CD14-positive monocyte (primary cell): ENCODE data around the gene NUDT13. TPM values are rescaled to one million over a fixed set of nuclear protein-coding genes. Genes with fewer than 3 reads are reported as not detected.
A peak's percentile ranks its signal among the peaks of the same experiment; 100 is the strongest.

Source experiments
- DNase-seq, 3 donors: peaks; one replicate each; pipeline ENCODE4 v3.0.0-alpha.2; 2011 to 2022
- H2AFZ ChIP-seq: 2 replicates; pipeline ENCODE4 v1.6.0; 2012; ENCODE audit warnings: mild to moderate bottlenecking, low read depth, low read length, inconsistent platforms; ENCODE audit not compliant: insufficient read depth, poor library complexity, severe bottlenecking
- H3K27ac ChIP-seq, 2 donors: 1 replicate in 1 of 2; 2 replicates in 1 of 2; pipeline ENCODE4 v1.5.1; 2012 to 2013; ENCODE audit warnings: low read length in 2 of 2, control low read depth in 1 of 2, inconsistent platforms in 1 of 2, low read depth in 1 of 2, mild to moderate bottlenecking in 1 of 2
- H3K27me3 ChIP-seq, 2 donors: one replicate each; pipeline versions ENCODE4 v1.6.0 to v1.6.1; 2011 to 2013; ENCODE audit warnings: low read length in 2 of 2; ENCODE audit not compliant: control insufficient read depth in 2 of 2, insufficient read depth in 2 of 2
- H3K36me3 ChIP-seq, 2 donors: replicated peaks in 1 of 2; 1 replicate in 1 of 2; 2 replicates in 1 of 2; pipeline versions ENCODE4 v1.5.1 to v1.6.1; 2012 to 2013; ENCODE audit warnings: low read length in 2 of 2, control low read depth in 1 of 2, inconsistent platforms in 1 of 2, mild to moderate bottlenecking in 1 of 2; ENCODE audit not compliant: insufficient read depth in 2 of 2, control insufficient read depth in 1 of 2
- H3K4me1 ChIP-seq, 2 donors: 1 replicate in 1 of 2; 2 replicates in 1 of 2; pipeline versions ENCODE4 v1.5.1 to v1.6.1; 2012 to 2013; ENCODE audit warnings: low read length in 2 of 2, control low read depth in 1 of 2, inconsistent platforms in 1 of 2, mild to moderate bottlenecking in 1 of 2, moderate library complexity in 1 of 2; ENCODE audit not compliant: insufficient read depth in 2 of 2, control insufficient read depth in 1 of 2
- H3K4me2 ChIP-seq: replicated peaks from 2 replicates; pipeline ENCODE3; 2012; ENCODE audit warnings: low read length, moderate library complexity, mild to moderate bottlenecking; ENCODE audit not compliant: poor library complexity, severe bottlenecking; ENCODE audit errors: extremely low read depth
- H3K4me3 ChIP-seq, 3 experiments: fragments of 200-600 bp in 1 of 3; sonication (generic) in 1 of 3; replicated peaks in 1 of 3; 1 replicate in 2 of 3; 2 replicates in 1 of 3; pipeline ENCODE4 v1.5.1; 2011 to 2013; ENCODE audit warnings: low read length in 3 of 3, mild to moderate bottlenecking in 3 of 3, control low read depth in 2 of 3, low read depth in 2 of 3, inconsistent platforms in 1 of 3, moderate library complexity in 1 of 3
- H3K79me2 ChIP-seq: 2 replicates; pipeline ENCODE4 v1.6.0; 2012; ENCODE audit warnings: mild to moderate bottlenecking, control low read depth, inconsistent platforms, low read length, moderate library complexity; ENCODE audit not compliant: insufficient read depth
- H3K9ac ChIP-seq: 2 replicates; pipeline ENCODE4 v1.6.0; 2017; ENCODE audit warnings: low read length, mild to moderate bottlenecking; ENCODE audit not compliant: insufficient read depth, poor library complexity, severe bottlenecking
- H3K9me3 ChIP-seq, 2 donors: replicated peaks in 1 of 2; 1 replicate in 1 of 2; 2 replicates in 1 of 2; pipeline versions ENCODE4 v1.5.1 to v1.6.1; 2012 to 2013; ENCODE audit warnings: low read length in 2 of 2, control low read depth in 1 of 2; ENCODE audit not compliant: control insufficient read depth in 1 of 2, insufficient read depth in 1 of 2
- H4K20me1 ChIP-seq: 2 replicates; pipeline ENCODE4 v1.6.0; 2012; ENCODE audit warnings: mild to moderate bottlenecking, low read length, control low read depth, moderate library complexity; ENCODE audit not compliant: insufficient read depth
- H3K27ac Mint-ChIP-seq, 7 donors: one replicate each; pipeline ENCODE4 v1.8.0; 2020; ENCODE audit warnings: mild to moderate bottlenecking in 7 of 7, mixed read lengths in 7 of 7, moderate library complexity in 6 of 7, inconsistent platforms in 2 of 7
- H3K27me3 Mint-ChIP-seq, 3 donors: one replicate each; pipeline ENCODE4 v1.8.0; 2021 to 2022; ENCODE audit warnings: low read depth in 3 of 3, mild to moderate bottlenecking in 3 of 3, mixed read lengths in 3 of 3, moderate library complexity in 3 of 3, inconsistent platforms in 1 of 3
- H3K36me3 Mint-ChIP-seq, 2 donors: one replicate each; pipeline ENCODE4 v1.8.0; 2020; ENCODE audit warnings: mixed read lengths in 2 of 2, inconsistent platforms in 1 of 2, mild to moderate bottlenecking in 1 of 2
- H3K4me1 Mint-ChIP-seq: one replicate; pipeline ENCODE4 v1.8.0; 2020; ENCODE audit warnings: mild to moderate bottlenecking, mixed read lengths
- H3K4me3 Mint-ChIP-seq, 2 donors: one replicate each; pipeline ENCODE4 v1.8.0; 2020; ENCODE audit warnings: mild to moderate bottlenecking in 2 of 2, mixed read lengths in 2 of 2, moderate library complexity in 1 of 2
- H3K9me3 Mint-ChIP-seq, 7 donors: one replicate each; pipeline ENCODE4 v1.8.0; 2020 to 2022; ENCODE audit warnings: mixed read lengths in 7 of 7, mild to moderate bottlenecking in 6 of 7, moderate library complexity in 6 of 7, inconsistent platforms in 2 of 7
- WGBS: methylation state at CpG from one replicate; pipeline ENCODE4 v1.1.5; 2013; ENCODE audit warnings: missing lambda C conversion rate; ENCODE audit not compliant: insufficient coverage; 5-methylcytosine and 5-hydroxymethylcytosine counted together
- intact Hi-C, 2 donors: fragments of 100-400 bp; cut with micrococcal nuclease; formaldehyde crosslinking; loops; one replicate each; pipeline versions ENCODE4 v1.15.0 to v1.15.1; 2023
- polyA plus RNA-seq, 3 donors: library from polyadenylated mRNA; depleted of rRNA in 1 of 3; unstranded in 2 of 3; stranded (reverse) in 1 of 3; fragments of 300-500 nt in 2 of 3; fragments of >200 nt in 1 of 3; fragmentation: Illumina TruSeq in 2 of 3; gene quantifications; 1 replicate in 2 of 3; 2 replicates in 1 of 3; pipeline ENCODE4 v1.2.3, GENCODE V29; 2012 to 2021
- TF ChIP-seq, protein P1 (sequence below): fragments of 200-600 bp; IDR thresholded peaks from one replicate; pipeline ENCODE4 v1.8.0; 2022; ENCODE audit warnings: antibody characterized with exemption, mild to moderate bottlenecking

NUDT13 gene
- polyA plus RNA-seq, 3 donors, result 0.69 to 4.5 (median 1.0) TPM

DNA sequence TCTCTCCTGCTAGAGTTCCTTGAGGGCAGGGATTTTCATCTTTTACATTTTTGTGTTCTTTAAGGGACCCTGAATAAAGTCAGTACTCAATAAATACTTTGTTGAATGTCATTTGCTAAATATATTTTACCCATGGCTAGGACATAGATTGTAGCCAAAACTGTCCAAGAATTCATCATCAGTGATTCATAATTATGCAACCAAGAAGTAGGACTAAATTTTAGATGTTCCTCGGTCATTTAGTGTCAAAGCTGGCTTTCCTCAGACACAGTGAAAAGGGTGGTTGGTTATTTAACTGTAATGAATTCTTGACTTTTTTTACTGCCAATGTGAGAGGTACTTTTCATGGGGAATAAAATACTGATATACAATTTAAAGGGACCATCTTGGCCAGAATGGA is 3.3 kb downstream of the NUDT13 start:
- H3K27ac Mint-ChIP-seq, result peak overlapping the region in 1 of 7 donors; percentile 14
- no peaks in the 10 kb centered on the region for H3K79me2 ChIP-seq
- peaks cover 0 to 2% (median 0%) of the 10 kb centered on the region in 3 donors for H3K27me3 Mint-ChIP-seq
- no peak overlapping the region for H3K4me3 Mint-ChIP-seq
- no peaks in the 10 kb centered on the region for H3K27me3 ChIP-seq
- no peak overlapping the region for H3K9ac ChIP-seq
- H3K36me3 ChIP-seq, result peaks cover 2 to 24% of the 10 kb centered on the region in 2 donors
- H3K9me3 Mint-ChIP-seq, result peaks cover 0 to 8% (median 2%) of the 10 kb centered on the region in 7 donors
- H4K20me1 ChIP-seq, result no peaks in the 10 kb centered on the region
- TF ChIP-seq, protein P1, sequence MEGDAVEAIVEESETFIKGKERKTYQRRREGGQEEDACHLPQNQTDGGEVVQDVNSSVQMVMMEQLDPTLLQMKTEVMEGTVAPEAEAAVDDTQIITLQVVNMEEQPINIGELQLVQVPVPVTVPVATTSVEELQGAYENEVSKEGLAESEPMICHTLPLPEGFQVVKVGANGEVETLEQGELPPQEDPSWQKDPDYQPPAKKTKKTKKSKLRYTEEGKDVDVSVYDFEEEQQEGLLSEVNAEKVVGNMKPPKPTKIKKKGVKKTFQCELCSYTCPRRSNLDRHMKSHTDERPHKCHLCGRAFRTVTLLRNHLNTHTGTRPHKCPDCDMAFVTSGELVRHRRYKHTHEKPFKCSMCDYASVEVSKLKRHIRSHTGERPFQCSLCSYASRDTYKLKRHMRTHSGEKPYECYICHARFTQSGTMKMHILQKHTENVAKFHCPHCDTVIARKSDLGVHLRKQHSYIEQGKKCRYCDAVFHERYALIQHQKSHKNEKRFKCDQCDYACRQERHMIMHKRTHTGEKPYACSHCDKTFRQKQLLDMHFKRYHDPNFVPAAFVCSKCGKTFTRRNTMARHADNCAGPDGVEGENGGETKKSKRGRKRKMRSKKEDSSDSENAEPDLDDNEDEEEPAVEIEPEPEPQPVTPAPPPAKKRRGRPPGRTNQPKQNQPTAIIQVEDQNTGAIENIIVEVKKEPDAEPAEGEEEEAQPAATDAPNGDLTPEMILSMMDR, result no peak
- H3K36me3 Mint-ChIP-seq, result peaks cover 7 to 19% of the 10 kb centered on the region in 2 donors
- no peak for DNase-seq
- H3K4me3 ChIP-seq, result no peak overlapping the region
- no peak overlapping the region for H3K27ac ChIP-seq
- intact Hi-C loops, result loop anchor here (5.0 to 10.0 kb wide), 2 partner anchors 49 to 51 kb away; partner anchors contain the start of genes ECD (in 1 of the 2) and FAM149B1 (in 1 of the 2)
- H2AFZ ChIP-seq, result no peak overlapping the region
- WGBS, result no CpG with 5 or more reads among the region's 1 CpG
- H3K4me2 ChIP-seq, result no peak overlapping the region
- H3K9me3 ChIP-seq, result peaks cover 0 to 6% of the 10 kb centered on the region in 2 donors
- peaks cover 5 to 8% of the 10 kb centered on the region in 2 donors for H3K4me1 ChIP-seq
- H3K4me1 Mint-ChIP-seq, result peaks cover 12% of the 10 kb centered on the region

DNA sequence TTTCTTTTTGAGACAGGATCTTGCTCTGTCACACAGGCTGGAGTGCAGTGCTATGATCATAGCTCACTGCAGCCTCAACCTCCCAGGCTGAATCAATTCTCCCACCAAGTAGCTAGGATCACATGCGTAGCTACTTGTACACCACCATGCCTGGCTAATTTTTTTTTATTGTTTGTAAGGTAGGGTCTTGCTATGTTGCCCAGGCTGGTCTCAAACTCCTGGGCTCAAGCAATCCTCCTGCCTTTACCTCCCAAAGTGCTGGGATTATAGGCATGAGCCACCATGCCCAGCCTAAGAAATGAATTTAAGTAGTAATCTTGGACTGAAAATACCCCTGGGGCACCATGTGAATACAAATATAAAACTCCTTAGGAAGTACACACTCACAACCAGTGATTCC is 5.8 kb downstream of the NUDT13 start:
- H3K4me3 ChIP-seq, result no peak overlapping the region
- TF ChIP-seq, protein P1, result no peak
- H2AFZ ChIP-seq, result no peak overlapping the region
- Mint-ChIP-seq H3K4me3 (no peak overlapping the region), H3K36me3 (peaks cover 18 to 26% of the 10 kb centered on the region in 2 donors), H3K27ac (no peak overlapping the region), H3K27me3 (peaks cover 0 to 2% (median 1%) of the 10 kb centered on the region in 3 donors), H3K4me1 (peaks cover 3% of the 10 kb centered on the region), H3K9me3 (no peaks in the 10 kb centered on the region)
- no peaks in the 10 kb centered on the region for H3K79me2 ChIP-seq
- DNase-seq, result no peak
- no peaks in the 10 kb centered on the region for H4K20me1 ChIP-seq
- peaks cover 1 to 3% of the 10 kb centered on the region in 2 donors for H3K4me1 ChIP-seq
- no peak overlapping the region for H3K9ac ChIP-seq
- H3K36me3 ChIP-seq, result peaks cover 3 to 35% of the 10 kb centered on the region in 2 donors
- H3K4me2 ChIP-seq, result no peak overlapping the region
- intact Hi-C loops, result loop anchor here in 1 of 2 donors (10.0 kb wide), 1 partner anchor 49 kb away; the partner anchor contains the start of genes ECD and FAM149B1
- no peaks in the 10 kb centered on the region for H3K27me3 ChIP-seq
- no peaks in the 10 kb centered on the region for H3K9me3 ChIP-seq
- WGBS, result no CpG with 5 or more reads among the region's 1 CpG
- H3K27ac ChIP-seq, result no peak overlapping the region
